SK-N-SH (cell line): Measurements from ENCODE around the gene ANKRD20A1.
"Not testable (repeated sequence)": the region's sequence is repeated elsewhere in the genome, so short reads cannot be mapped to it uniquely, and the experiment has no call there.

Experiments used
- EP300 ChIP-seq, 2 experiments: IDR thresholded peaks; 2 replicates each; pipeline versions ENCODE4 v1.4.0 to v1.6.1; 2012; ENCODE audit warnings: borderline replicate concordance in 1 of 2, low read depth in 1 of 2, low read length in 1 of 2
- EZH2phosphoT487 ChIP-seq: fragments of 200-600 bp; sonication (generic); IDR thresholded peaks from 2 replicates; pipeline ENCODE4 v1.6.1; 2017; ENCODE audit warnings: low read depth, mixed run types, mild to moderate bottlenecking, antibody characterized with exemption, moderate library complexity, borderline replicate concordance
- GABPA ChIP-seq: IDR thresholded peaks from 2 replicates; pipeline ENCODE4 v1.4.0; 2012; ENCODE audit warnings: low read depth, mild to moderate bottlenecking
- JUND ChIP-seq: IDR thresholded peaks from 2 replicates; pipeline ENCODE4 v1.4.0; 2012
- POLR2AphosphoS5 ChIP-seq: IDR thresholded peaks from 2 replicates; pipeline ENCODE4 v1.6.1; 2012; ENCODE audit warnings: low read depth, low read length
- SMC3 ChIP-seq: IDR thresholded peaks from 2 replicates; pipeline ENCODE4 v1.6.1; 2012; ENCODE audit warnings: low read depth, low read length, improper control_type of control experiment
- YY1 ChIP-seq: IDR thresholded peaks from 2 replicates; pipeline ENCODE4 v1.4.0; 2012; ENCODE audit warnings: low read depth, mild to moderate bottlenecking
- TF ChIP-seq, protein P1 (sequence below): fragments of 200-600 bp; sonication (generic); IDR thresholded peaks from 2 replicates; pipeline ENCODE4 v1.6.1; 2017; ENCODE audit warnings: antibody characterized with exemption, mild to moderate bottlenecking, moderate library complexity
- TF ChIP-seq, protein P2 (sequence below): IDR thresholded peaks from 2 replicates; pipeline ENCODE4 v1.6.1; 2012; ENCODE audit warnings: mild to moderate bottlenecking, low read depth, low read length, moderate library complexity

DNA sequence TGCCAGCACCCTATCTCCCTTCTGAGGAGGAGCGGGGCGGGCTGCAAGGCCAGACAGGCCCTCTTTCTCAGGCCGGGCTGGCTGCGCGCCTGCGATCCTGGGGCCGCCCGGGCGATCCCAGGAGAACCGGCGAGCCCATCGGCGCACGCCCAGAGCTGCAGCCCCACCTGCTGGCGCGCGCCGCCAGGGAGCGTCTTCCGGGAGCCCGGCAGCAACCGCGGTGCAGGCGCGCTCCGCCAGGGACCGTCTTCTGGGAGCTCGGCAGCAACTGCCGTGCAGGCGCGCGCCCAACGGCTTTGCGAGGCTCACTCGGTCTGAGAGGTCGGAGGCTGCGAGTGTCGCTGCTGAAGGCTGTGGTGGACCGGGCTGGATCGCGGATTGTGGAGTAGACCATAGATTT, at the start of gene ANKRD20A1:
- TF ChIP-seq, protein P1, sequence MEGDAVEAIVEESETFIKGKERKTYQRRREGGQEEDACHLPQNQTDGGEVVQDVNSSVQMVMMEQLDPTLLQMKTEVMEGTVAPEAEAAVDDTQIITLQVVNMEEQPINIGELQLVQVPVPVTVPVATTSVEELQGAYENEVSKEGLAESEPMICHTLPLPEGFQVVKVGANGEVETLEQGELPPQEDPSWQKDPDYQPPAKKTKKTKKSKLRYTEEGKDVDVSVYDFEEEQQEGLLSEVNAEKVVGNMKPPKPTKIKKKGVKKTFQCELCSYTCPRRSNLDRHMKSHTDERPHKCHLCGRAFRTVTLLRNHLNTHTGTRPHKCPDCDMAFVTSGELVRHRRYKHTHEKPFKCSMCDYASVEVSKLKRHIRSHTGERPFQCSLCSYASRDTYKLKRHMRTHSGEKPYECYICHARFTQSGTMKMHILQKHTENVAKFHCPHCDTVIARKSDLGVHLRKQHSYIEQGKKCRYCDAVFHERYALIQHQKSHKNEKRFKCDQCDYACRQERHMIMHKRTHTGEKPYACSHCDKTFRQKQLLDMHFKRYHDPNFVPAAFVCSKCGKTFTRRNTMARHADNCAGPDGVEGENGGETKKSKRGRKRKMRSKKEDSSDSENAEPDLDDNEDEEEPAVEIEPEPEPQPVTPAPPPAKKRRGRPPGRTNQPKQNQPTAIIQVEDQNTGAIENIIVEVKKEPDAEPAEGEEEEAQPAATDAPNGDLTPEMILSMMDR: not testable (repeated sequence)
- TF ChIP-seq YY1; JUND; POLR2AphosphoS5; SMC3; EZH2phosphoT487; EP300 (IDR thresholded peaks at IDR 0.05; ENCODE audit: borderline replicate concordance in 1 of 2, low read depth in 1 of 2, low read length in 1 of 2); GABPA: not testable (repeated sequence)
- TF ChIP-seq, protein P2, sequence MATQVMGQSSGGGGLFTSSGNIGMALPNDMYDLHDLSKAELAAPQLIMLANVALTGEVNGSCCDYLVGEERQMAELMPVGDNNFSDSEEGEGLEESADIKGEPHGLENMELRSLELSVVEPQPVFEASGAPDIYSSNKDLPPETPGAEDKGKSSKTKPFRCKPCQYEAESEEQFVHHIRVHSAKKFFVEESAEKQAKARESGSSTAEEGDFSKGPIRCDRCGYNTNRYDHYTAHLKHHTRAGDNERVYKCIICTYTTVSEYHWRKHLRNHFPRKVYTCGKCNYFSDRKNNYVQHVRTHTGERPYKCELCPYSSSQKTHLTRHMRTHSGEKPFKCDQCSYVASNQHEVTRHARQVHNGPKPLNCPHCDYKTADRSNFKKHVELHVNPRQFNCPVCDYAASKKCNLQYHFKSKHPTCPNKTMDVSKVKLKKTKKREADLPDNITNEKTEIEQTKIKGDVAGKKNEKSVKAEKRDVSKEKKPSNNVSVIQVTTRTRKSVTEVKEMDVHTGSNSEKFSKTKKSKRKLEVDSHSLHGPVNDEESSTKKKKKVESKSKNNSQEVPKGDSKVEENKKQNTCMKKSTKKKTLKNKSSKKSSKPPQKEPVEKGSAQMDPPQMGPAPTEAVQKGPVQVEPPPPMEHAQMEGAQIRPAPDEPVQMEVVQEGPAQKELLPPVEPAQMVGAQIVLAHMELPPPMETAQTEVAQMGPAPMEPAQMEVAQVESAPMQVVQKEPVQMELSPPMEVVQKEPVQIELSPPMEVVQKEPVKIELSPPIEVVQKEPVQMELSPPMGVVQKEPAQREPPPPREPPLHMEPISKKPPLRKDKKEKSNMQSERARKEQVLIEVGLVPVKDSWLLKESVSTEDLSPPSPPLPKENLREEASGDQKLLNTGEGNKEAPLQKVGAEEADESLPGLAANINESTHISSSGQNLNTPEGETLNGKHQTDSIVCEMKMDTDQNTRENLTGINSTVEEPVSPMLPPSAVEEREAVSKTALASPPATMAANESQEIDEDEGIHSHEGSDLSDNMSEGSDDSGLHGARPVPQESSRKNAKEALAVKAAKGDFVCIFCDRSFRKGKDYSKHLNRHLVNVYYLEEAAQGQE: not testable (repeated sequence)
